HG03457 (cell line): ENCODE data around the gene ETS1.

ENCODE experiments used
- ATAC-seq: cut with Tn5 transposase; IDR thresholded peaks from one replicate; pipeline ENCODE4 v1.9.1; 2021; ENCODE audit warnings: moderate number of reproducible peaks; ENCODE audit not compliant: unreplicated experiment

The ETS1 gene

GRCh38 chr11:128572965-128573364, 14.4 kb downstream of the ETS1 start:
- ATAC-seq: no peak

- no peak for ATAC-seq
Observed at GRCh38 chr11:128570632-128571031, 16.7 kb downstream of the ETS1 start.

DNA sequence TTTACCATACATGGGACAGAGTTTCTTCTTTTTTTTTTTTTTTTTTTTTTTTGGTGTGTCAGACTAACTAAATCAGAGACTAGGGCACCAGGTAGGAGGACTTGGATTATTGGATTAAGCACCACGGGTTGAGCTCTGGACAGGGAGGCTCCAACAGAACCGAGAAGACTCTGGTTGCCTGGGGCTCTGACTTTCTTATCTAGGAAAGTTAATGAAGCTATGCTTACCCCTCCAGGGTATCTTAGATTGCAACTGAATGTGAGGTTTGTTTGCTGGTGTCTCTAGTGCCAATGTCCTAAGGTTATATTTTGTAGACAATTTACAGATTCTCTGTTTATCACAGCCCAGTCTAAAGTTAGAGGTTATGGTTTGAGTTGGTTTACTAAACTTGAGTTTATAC, 18.1 kb downstream of the ETS1 start:
- no peak for ATAC-seq

- ATAC-seq: no peak
Observed at GRCh38 chr11:128568166-128568778, 19.1 kb downstream of the ETS1 start.

DNA sequence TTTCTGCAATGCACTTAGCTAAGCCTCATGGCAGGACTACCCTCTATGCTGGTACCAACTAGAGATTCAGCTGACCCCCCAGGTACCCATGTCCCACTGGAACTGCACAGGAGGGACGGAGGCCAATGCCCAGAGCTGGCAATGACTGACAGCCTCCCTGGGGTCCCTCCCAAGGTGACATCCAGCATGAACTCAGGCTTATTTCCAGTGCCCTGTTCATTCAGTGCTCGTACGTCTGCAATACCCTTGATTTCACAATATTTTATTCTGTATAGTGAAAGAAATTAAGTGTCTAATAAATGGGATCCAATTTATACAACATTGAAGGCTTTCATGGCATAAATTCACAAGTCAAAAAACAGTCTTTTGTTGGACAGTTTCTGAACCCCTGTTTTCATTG, 20.2 kb downstream of the ETS1 start:
- no peak for ATAC-seq

- ATAC-seq: no peak
Observed at GRCh38 chr11:128565881-128566280, 21.5 kb downstream of the ETS1 start.

DNA sequence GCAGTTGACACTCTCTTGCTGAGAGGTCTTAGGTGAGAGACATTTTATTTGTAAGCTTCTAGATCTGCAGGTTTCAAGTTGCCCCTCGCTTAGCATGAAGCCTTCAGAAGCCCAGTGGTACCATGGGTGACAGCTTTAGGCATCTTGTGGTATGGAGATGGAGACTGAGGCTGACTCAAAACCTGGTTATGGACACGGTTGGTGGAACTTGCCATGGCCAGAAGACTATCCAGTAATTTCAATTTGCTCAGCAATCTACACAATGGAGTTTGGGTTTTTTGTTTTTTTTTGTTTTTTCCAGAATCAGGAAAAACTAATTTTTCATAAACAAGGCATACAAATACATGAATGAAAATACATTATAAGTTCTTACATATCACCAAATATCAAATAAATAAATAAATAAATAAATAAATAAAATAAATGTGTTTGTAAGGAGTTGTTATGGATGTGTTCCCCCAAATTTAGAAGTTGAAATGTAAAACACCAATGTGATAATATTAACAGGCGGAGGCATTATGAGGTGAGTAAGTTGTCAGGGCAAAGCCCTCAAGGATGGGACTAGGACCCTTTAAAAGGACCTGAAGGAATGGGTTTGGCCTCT, 22.6 kb downstream of the ETS1 start:
- ATAC-seq: no peak

GRCh38 chr11:128563942-128564641, 23.3 kb downstream of the ETS1 start:
- ATAC-seq: no peak

- ATAC-seq: no peak
Observed at GRCh38 chr11:128563308-128563707, 24.1 kb downstream of the ETS1 start.

DNA sequence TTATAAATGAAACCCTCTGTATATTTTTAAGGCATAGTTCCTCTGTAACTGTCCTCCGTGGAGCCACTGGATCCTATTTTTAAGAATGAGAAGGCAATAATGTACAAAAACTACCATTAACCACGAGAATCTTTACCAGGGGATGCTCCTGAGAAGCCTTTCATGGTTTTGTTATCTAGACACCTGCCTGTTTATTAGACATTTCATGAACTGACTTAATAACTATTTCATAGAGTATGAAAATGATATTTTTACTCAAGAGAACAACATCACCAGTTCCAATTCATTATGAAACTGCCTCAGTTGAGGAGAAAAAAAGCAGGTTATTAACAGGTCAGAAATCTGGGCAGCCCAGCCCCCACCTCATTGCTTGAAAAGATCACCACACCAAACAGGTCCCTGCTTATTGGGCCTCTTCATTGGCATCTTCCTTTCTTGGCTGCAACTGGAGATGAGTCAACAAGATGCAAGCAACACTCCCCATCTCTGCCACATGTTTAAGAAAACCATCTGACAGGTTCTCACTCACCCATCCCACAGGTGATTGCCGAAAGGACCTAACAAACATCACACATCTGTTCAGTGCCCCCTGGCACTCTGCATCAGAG, 27.8 kb downstream of the ETS1 start:
- no peak for ATAC-seq

GRCh38 chr11:128555606-128556005, 31.8 kb downstream of the ETS1 start:
- ATAC-seq: no peak

- no peak for ATAC-seq
Observed at GRCh38 chr11:128553662-128554362, 33.5 kb downstream of the ETS1 start.

GRCh38 chr11:128552783-128553661, 34.3 kb downstream of the ETS1 start:
- peak; percentile 46 for ATAC-seq

DNA sequence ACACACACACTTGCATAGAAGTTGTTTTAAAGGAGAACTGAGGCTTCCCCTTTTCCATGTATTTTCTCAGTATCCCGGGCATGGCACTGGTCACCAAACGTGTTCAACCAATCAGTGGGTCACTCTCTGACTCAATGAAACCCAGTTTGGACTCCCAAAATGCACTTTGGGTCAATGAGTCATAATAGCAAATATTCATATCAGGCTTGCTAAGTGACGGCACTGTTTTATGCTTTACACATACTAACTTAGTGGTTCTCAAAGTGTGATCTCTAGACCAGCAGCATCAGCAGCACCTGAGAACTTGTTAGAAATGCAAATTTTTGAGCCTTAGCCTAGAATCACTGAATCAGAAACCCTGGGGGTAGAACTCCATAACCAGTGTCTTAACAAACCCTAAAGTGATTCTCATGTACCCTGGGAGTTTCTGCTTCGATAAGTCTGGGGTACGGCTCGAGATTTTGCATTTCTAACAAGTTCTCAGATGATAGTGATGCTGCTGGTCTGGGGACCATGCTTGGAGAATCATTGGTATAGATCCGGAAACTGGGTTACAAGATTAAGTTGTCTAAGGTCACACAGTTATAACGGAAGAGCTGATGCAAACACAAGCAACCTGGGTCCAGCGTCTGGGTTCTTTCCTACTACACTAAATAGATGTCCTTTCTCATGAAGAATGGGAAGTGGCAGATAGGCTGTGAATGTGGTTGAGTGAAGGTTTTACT, 35.6 kb downstream of the ETS1 start:
- ATAC-seq: peak; percentile 61

- ATAC-seq: no peak
Observed at GRCh38 chr11:128551058-128551457, 36.3 kb downstream of the ETS1 start.

- no peak for ATAC-seq
Observed at GRCh38 chr11:128550261-128550821, 37.0 kb downstream of the ETS1 start.

DNA sequence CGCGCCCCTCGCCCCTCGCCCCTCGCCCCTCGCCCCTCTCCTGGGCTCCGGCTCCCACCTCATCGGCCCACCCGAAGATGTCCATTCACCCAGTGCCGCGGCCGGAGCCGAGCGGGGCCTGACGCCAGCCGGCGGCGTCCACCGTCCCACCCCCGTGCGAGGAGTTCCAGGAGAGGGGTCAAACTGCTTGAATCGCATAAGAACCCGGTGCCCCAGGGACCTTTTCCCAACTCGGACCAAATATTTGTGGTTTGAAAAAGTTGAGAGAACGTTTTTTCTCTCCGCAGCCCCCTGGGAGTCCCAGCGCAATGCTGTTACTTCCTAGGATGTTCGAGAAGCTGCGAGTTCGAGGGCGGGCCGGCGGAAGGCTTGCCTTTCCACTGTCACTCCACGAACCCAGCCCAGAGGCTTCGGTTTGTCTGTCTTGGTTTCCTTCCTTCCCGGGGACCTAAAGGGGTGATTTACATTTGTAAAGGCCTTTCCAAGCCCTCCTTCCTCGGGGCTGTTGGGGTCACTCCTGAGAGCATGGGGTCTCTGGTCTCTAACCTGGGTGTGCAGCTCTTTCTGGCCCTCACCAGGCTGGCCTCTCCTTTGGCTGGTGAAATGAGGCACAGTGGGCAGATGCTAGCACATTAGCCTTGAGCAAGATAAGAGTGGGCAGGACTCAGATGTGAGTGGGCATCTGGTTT, 38.0 kb downstream of the ETS1 start:
- ATAC-seq: no peak

- no peak for ATAC-seq
Observed at GRCh38 chr11:128548649-128549255, 38.6 kb downstream of the ETS1 start.
